Right atrium auricular region (tissue), 2 donors: ENCODE data around the gene CALR. TPM values are rescaled to one million over a fixed set of nuclear protein-coding genes. Genes with fewer than 3 reads are reported as not detected.
A peak's percentile ranks its signal among the peaks of the same experiment; 100 is the strongest.
"Not testable (repeated sequence)": the region's sequence is repeated elsewhere in the genome, so short reads cannot be mapped to it uniquely, and the experiment has no call there.

ENCODE experiments used
- DNase-seq: peaks from one replicate; pipeline ENCODE4 v3.0.0-alpha.2; 2019; ENCODE audit warnings: low spot score
- H3K27ac ChIP-seq, 2 donors: fragments of 200-600 bp; sonication (generic); 1 replicate in 1 of 2; 2 replicates in 1 of 2; pipeline ENCODE4 v1.5.1; 2016 to 2019
- H3K27me3 ChIP-seq, 2 donors: fragments of 200-600 bp; sonication (generic); one replicate each; pipeline versions ENCODE4 v1.5.1 to v1.6.0; 2017 to 2019
- H3K36me3 ChIP-seq: fragments of 200-600 bp; sonication (generic); one replicate; pipeline ENCODE4 v1.5.1; 2016
- H3K4me1 ChIP-seq, 2 donors: fragments of 200-600 bp; sonication (generic); one replicate each; pipeline versions ENCODE4 v1.5.1 to v1.6.0; 2017 to 2019
- H3K4me3 ChIP-seq, 2 donors: fragments of 200-600 bp; sonication (generic); 1 replicate in 1 of 2; 2 replicates in 1 of 2; pipeline ENCODE4 v1.5.1; 2017 to 2019; ENCODE audit warnings: mild to moderate bottlenecking in 1 of 2, moderate library complexity in 1 of 2
- H3K9me3 ChIP-seq, 2 donors: fragments of 200-600 bp; sonication (generic); one replicate each; pipeline ENCODE4 v1.5.1; 2019
- CTCF ChIP-seq, 2 donors: fragments of 200-600 bp; sonication (generic); IDR thresholded peaks; one replicate each; pipeline ENCODE4 v1.5.1; 2019; ENCODE audit warnings: antibody characterized with exemption in 2 of 2
- total RNA-seq, 2 donors: library from RNA; depleted of rRNA; stranded (reverse); fragments of >200 nt; gene quantifications; one replicate each; pipeline ENCODE4 v1.1.0, GENCODE V29; 2016

The CALR gene
- total RNA-seq, 2 donors from 2014 or later: 285 to 289 TPM

GRCh38 chr19:12947702-12948611, 9.5 kb downstream of the CALR start:
- H3K36me3 ChIP-seq: peaks cover 76% of the 10 kb centered on the region
- no peak for TF ChIP-seq CTCF (IDR thresholded peaks at IDR 0.05)
- no peaks in the 10 kb centered on the region for H3K27me3 ChIP-seq
- no peak overlapping the region for H3K27ac ChIP-seq
- no peak overlapping the region for H3K4me3 ChIP-seq
- H3K9me3 ChIP-seq: no peaks in the 10 kb centered on the region
- H3K4me1 ChIP-seq: peaks cover 0 to 48% of the 10 kb centered on the region in 2 donors
- no peak for DNase-seq

GRCh38 chr19:12948612-12949362, 10.4 kb downstream of the CALR start:
- DNase-seq: no peak
- TF ChIP-seq CTCF (IDR thresholded peaks at IDR 0.05): no peak
- Histone ChIP-seq H3K4me1 (peaks cover 0 to 49% of the 10 kb centered on the region in 2 donors), H3K9me3 (no peaks in the 10 kb centered on the region), H3K27ac (no peak overlapping the region), H3K27me3 (no peaks in the 10 kb centered on the region), H3K4me3 (no peak overlapping the region), H3K36me3 (peaks cover 76% of the 10 kb centered on the region)

- DNase-seq: no peak
- Histone ChIP-seq H3K27me3 (no peaks in the 10 kb centered on the region), H3K27ac (no peak overlapping the region), H3K4me3 (no peak overlapping the region), H3K9me3 (no peaks in the 10 kb centered on the region), H3K36me3 (peaks cover 76% of the 10 kb centered on the region), H3K4me1 (peaks cover 0 to 49% of the 10 kb centered on the region in 2 donors)
- TF ChIP-seq CTCF (IDR thresholded peaks at IDR 0.05): no peak
Measured at GRCh38 chr19:12949363-12950283, 11.2 kb downstream of the CALR start.

GRCh38 chr19:12952050-12952449, 13.6 kb downstream of the CALR start:
- DNase-seq, H3K27me3 ChIP-seq, H3K4me3 ChIP-seq, H3K9me3 ChIP-seq: not testable (repeated sequence)
- Histone ChIP-seq H3K4me1 (peaks cover 0 to 54% of the 10 kb centered on the region in 2 donors), H3K36me3 (peaks cover 73% of the 10 kb centered on the region), H3K27ac (peak overlapping the region in 1 of 2 donors; percentile 60)

- peak overlapping the region; percentile 60 to 61 for H3K27ac ChIP-seq
- DNase-seq: peak; percentile 75
- H3K27me3 ChIP-seq: no peaks in the 10 kb centered on the region
- H3K36me3 ChIP-seq: peaks cover 72% of the 10 kb centered on the region
- H3K4me3 ChIP-seq: no peak overlapping the region
- H3K9me3 ChIP-seq: no peaks in the 10 kb centered on the region
- peaks cover 0 to 48% of the 10 kb centered on the region in 2 donors for H3K4me1 ChIP-seq
- no peak for TF ChIP-seq CTCF (IDR thresholded peaks at IDR 0.05)
Measured at GRCh38 chr19:12952488-12953137, 14.2 kb downstream of the CALR start.
